Jurkat, Clone E6-1 (cell line): ENCODE measurements around the gene ROR2.

ENCODE experiments used
- DNase-seq: peaks from one replicate; pipeline ENCODE4 v3.0.0-alpha.2; 2011; ENCODE audit warnings: low read depth, low spot score
- H3K4me3 ChIP-seq: 2 replicates; pipeline ENCODE4 v1.5.1; 2011; ENCODE audit warnings: mild to moderate bottlenecking, low read length, control low read depth, moderate library complexity

ROR2 gene

GRCh38 chr9:91603932-91604331 lies 346.1 kb downstream of the ROR2 start:
- no peak overlapping the region for H3K4me3 ChIP-seq
- no peak for DNase-seq

DNA sequence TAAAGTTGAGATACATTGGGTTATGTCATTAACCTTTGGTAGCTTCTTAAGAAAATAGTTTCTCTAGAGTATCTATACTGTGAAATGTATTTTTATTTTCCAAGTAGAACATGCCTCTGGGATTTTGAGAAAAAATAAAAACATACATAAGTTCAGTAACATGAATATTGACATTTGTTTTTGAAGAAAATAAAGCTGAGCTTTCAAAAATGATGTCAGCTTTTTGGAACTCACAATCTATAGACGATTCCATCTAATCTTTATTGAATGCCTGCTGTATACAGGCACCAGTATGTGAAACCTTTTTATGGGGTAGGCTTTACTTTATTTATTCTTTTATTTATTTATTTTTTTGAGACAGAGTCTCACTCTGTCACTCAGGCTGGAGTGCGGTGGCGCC lies 350.5 kb downstream of the ROR2 start:
- no peak for DNase-seq
- H3K4me3 ChIP-seq, result no peak overlapping the region

- no peak for DNase-seq
- H3K4me3 ChIP-seq, result no peak overlapping the region
Measured at GRCh38 chr9:91591627-91592026, 358.4 kb downstream of the ROR2 start.

GRCh38 chr9:91589101-91589553 lies 360.9 kb downstream of the ROR2 start:
- H3K4me3 ChIP-seq, result no peak overlapping the region
- DNase-seq, result no peak

GRCh38 chr9:91586282-91586681 lies 363.7 kb downstream of the ROR2 start:
- DNase-seq, result no peak
- H3K4me3 ChIP-seq, result no peak overlapping the region

GRCh38 chr9:91583966-91584365 lies 366.1 kb downstream of the ROR2 start:
- no peak overlapping the region for H3K4me3 ChIP-seq

DNA sequence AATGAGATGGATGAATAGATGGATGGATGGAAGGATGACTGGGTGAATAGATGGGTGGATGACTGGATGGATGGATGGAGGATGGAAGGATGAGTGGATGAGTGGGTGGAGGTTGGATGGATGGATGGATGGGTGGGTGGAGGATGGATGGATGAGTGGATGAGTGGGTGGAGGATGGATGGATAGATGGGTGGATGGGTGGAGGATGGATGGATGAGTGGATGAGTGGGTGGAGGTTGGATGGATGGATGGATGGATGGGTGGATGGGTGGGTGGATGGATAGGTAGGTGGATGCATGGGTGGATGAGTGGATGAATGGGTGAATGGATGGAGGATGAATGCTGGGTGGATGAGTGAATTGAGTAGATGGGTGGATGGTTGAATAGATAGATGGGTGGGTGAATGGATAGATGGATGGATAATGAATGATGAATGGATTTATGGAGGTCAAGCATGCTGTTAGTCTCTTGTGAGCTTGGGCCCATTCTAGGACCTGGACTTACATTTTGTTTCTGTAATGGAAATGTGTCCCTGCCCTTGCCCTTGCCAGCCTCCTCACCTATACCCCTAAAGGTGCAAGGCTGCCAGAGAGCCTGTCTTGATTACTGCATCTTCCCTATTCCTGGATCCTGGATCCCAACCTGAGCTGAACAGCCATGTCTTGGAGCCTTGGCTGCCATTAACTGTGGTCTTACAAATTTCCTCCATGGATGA lies 366.7 kb downstream of the ROR2 start:
- DNase-seq, result no peak
- H3K4me3 ChIP-seq, result no peak overlapping the region

More at GRCh38 chr9:91583966-91584365, 366.1 kb downstream of the ROR2 start:
- DNase-seq, result no peak

DNA sequence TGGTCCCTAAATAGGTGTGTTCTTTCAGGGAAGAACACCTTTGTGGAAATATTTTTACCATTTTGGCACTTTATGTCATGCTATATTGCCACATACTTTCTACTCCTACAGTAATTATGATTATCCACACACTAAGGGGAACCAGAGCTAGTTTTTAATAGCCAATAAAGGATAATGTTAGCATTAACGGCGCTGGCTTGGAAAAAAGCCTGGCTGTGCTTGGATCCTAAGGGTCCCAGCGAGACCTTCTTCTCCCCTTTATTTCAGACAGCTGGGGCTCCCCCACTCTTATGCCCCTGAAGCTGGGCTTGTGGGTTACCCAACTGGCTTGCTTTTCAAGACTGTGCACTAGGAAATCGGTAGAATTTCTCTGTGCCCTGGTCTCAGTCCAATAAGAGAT lies 367.8 kb downstream of the ROR2 start:
- DNase-seq, result no peak

GRCh38 chr9:91580136-91580535 lies 369.9 kb downstream of the ROR2 start:
- peak; percentile 28 for DNase-seq
- no peak overlapping the region for H3K4me3 ChIP-seq

More for the DNA sequence above, 367.8 kb downstream of the ROR2 start:
- H3K4me3 ChIP-seq, result no peak overlapping the region

GRCh38 chr9:91578911-91579310 lies 371.1 kb downstream of the ROR2 start:
- DNase-seq, result no peak
- no peak overlapping the region for H3K4me3 ChIP-seq

DNA sequence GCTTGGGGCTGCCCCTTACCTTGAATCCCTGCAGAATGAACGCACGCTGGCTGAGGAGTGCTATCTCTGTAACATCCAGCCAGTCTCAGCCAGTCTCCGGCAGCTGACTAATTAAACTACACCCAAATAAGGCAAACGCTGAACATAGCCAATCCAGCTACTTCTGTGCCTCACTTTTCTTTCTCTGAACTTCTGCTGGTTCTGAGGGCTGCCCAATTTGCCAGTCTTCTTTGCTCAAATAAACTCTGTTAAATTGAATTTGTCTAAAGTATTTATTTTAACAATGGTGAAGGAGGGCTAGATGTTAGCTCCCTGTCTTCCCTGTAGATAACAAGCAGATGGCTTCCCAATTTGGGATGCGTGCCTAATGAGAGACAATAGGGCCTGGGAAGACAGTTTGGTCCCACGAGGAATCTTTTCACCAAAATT lies 372.4 kb downstream of the ROR2 start:
- DNase-seq, result no peak

DNA sequence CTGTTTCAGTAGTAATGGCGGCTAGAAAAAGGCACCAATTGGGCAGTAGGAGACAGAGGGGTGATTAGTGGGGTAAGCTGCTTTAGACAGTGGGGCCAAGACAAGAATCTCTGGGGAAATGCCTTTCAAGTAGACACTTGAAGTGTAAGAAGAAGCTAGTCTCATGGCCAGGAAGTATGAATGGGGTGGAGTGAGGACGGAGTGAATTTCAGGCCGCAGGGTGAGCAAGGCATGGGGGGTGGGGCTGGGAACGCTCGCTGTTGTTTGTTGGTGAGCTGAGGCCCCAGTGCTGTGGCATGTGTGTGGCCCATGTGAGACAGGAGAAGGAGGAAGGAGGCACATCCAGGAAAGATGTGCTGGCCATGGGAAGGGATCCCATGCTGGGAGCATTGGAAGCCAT lies 377.2 kb downstream of the ROR2 start:
- H3K4me3 ChIP-seq, result no peak overlapping the region
- DNase-seq, result no peak

More for the DNA sequence above, 372.4 kb downstream of the ROR2 start:
- H3K4me3 ChIP-seq, result no peak overlapping the region

- DNase-seq, result no peak
- no peak overlapping the region for H3K4me3 ChIP-seq
Measured at GRCh38 chr9:91572044-91572443, 378.0 kb downstream of the ROR2 start.

DNA sequence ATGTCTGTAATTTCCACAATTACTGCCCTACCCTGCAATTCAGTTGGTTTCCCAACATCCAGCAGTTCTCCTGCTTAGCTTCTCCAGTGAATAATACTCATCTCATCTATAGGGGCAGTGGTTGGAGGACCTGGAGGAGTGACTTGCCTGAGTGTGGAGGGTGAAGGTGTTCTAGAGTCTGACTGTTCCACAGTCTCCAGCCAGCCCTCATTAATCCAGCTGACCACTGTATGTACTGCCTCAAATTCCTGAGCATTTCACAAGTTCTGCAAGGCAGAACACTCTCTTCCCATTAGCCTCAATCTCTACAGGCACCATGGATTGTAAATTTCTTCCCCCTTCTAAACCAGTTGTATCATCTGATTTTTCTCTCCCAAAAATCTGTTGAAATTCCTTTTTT lies 379.0 kb downstream of the ROR2 start:
- H3K4me3 ChIP-seq, result no peak overlapping the region
- DNase-seq, result no peak

- no peak overlapping the region for H3K4me3 ChIP-seq
- no peak for DNase-seq
Measured at GRCh38 chr9:91567642-91568274, 382.3 kb downstream of the ROR2 start.

DNA sequence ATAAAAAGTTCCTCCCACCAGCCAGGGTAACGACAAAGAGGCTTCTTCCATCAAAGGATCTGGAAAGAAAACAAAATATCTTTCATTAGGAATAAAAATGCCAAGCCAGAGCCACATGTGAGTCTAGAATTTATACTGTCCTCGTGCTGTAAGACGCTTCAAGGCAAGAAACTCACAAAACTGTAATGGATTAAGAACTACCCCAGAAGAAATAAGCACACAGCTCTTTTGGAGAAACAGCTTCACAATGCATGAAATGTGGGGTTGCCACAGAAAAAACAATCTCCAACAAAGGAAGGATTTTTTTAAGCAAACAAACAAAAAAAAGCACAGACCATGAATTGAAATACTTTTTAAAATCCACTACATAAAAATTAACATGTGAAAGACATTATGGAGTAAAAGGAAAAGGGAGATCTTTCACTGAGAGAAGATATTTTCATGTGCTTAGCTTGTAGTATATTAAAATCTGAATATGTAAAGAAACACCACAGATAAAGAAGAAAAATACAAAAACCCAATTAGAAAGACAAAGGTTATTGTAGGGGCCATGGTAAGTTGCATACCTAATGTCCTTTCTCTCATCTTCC lies 385.9 kb downstream of the ROR2 start:
- no peak for DNase-seq

GRCh38 chr9:91562416-91562815 lies 387.6 kb downstream of the ROR2 start:
- no peak overlapping the region for H3K4me3 ChIP-seq
- DNase-seq, result no peak

More for the DNA sequence above, 385.9 kb downstream of the ROR2 start:
- H3K4me3 ChIP-seq, result no peak overlapping the region

DNA sequence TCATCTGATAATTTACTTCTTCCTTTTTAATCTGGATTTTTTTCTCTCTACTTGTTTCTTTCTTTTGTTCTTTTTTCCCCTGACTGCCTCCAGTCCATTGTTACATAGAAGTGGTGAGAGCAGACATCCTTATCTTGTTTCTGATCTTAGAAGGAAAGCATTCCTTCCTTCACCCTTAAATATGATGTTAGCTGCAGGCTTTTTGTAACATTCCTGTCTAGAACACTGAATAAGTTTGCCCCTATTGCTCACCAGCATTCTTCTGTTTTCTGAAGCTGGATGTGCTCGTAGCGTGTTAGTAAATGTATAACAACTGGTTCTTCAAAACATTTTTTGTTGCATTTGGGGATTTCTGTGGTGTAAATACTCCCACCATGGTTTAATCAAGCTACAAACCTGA lies 389.7 kb downstream of the ROR2 start:
- no peak for DNase-seq
- H3K4me3 ChIP-seq, result no peak overlapping the region

- DNase-seq, result no peak
Measured at GRCh38 chr9:91558879-91559278, 391.1 kb downstream of the ROR2 start.

DNA sequence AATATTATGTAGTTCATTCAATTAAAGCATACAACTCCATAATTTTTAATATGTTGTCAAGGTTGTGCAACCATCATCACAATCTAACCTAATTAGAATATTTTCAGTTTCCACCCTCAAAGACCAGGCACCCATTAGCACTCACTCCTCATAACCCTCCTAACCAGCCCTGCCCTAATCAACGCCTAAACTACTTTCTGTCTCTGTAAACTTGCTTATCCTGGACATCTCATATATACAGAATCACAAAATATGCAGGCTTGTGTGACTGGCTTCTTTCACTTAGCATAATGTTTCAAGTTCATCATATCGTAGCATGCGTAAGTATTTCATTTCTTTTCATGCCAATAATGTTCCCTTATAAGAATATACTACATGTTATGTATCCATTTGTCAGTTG lies 391.6 kb downstream of the ROR2 start:
- no peak overlapping the region for H3K4me3 ChIP-seq
- no peak for DNase-seq

More at GRCh38 chr9:91558879-91559278, 391.1 kb downstream of the ROR2 start:
- no peak overlapping the region for H3K4me3 ChIP-seq
